GM08714 (cell line): ENCODE data around the gene UHRF1.

Source experiments
- H3K4me3 ChIP-seq: fragments of 200-500 bp; sonication (Bioruptor generic); 2 replicates; pipeline ENCODE4 v1.5.1; 2014; ENCODE audit warnings: mild to moderate bottlenecking, low read length, inconsistent platforms
- ZNF274 ChIP-seq: IDR thresholded peaks from 2 replicates; pipeline ENCODE4 v1.6.1; 2012; ENCODE audit warnings: mild to moderate bottlenecking, low read depth, low read length

Gene UHRF1

DNA sequence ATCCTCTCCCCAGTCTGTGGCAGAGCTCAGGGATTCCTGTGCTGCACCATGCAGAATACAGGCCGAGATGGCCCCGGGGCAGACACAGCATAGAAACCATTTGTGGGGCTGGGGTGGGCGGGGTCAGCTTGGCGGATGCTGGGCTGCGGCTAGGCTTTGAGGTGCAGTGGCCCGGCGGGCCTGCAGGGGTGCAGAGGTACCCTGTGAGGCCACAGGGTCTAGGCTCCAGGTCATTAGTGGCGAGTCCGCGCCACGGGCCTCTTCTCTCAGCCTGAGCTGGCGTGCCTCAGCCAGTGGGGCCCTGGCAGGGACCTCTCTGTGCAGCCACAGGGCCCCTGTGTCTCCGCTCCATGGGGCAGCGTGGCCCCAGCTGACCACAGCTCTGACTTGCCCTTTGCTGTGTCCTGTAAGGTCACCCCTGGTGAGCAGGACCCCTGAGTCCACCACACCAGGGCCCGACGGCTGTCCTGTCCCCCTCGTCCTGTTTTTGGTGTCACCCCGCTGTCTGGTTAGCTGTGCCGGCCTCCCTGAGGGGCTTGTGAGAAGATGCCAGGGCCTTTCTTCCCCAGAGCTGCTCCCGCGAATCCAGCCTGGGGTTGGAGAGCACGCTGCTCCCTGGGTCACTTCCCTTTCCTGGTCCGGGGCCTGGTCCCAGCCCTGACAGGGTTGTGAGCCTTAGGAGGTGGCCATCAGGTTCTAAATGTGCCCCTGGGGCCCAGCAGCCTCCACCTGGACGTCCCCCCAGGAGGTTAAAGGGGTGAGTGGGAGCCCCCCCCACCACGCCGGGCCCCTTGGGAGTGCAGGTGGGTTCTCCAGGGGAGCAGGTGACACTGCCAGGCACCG is 71.8 kb downstream of the UHRF1 start:
- H3K4me3 ChIP-seq = no peak overlapping the region
- no peak for TF ChIP-seq ZNF274

DNA sequence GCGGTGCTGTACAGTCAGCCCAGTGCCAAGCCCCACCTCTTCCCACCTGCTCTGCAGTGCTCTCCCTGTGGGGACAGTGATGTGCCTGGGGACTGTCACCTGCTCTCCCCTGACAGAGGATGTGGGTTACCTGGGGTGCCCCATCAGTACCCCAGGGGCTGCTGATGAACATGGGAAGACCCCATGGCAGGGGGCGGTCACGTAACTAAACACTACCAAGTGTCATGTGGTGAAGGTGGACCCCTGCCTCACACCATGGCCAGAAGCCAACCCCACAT is 72.3 kb downstream of the UHRF1 start:
- TF ChIP-seq ZNF274 = no peak

DNA sequence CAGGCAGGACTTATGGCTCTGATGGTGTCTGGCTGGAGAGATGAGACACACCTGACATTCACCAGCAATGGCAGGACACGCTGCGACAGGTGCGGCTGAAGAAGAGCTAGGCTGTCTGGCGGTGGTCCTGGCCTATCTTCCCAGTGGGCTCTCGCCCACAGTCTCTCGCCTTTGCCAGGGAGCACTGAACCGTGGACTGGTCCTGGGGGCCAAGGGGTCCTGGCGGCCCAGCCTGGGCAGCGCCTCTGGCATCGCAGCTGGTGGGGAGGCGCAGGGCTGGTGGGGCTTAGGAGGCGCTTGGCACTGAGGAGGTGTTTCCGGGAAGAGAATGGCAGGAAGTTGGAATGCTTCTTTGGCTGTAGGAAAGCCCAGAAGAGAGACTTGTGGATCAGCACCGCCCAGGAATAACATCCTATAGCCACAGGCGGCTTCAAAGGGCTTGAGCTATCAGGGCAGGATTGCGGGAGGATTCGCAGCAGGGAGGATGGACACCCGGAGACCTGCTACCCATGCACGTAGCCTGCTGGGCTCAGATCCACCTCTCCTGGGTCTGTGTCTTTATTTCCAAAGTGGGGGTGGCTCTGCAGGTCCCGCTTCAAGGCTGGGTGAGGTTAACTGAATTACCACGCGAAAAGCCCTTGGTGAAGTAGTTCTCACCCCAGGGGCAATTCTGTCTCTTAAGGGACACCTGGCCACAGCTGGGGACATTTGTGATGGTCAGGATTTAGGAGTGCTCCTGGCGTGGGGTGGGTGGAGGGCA is 74.2 kb downstream of the UHRF1 start:
- H3K4me3 ChIP-seq = no peak overlapping the region
- no peak for TF ChIP-seq ZNF274

More for the DNA sequence above, 72.3 kb downstream of the UHRF1 start:
- H3K4me3 ChIP-seq = no peak overlapping the region

DNA sequence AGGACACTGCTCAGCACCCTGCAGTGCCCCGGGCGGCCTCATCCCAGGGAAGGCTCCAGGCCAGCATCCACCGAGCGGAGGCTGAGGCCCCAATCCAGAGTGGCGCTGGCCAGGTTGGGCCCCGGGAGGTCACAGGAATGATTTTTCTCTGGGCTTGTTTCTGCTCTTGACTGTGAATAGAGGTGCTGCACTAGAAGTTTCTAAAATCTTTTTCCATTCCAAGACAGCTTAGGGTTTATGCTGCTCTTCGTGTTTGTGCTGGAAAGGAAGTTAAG is 74.7 kb downstream of the UHRF1 start:
- H3K4me3 ChIP-seq = no peak overlapping the region
- no peak for TF ChIP-seq ZNF274

DNA sequence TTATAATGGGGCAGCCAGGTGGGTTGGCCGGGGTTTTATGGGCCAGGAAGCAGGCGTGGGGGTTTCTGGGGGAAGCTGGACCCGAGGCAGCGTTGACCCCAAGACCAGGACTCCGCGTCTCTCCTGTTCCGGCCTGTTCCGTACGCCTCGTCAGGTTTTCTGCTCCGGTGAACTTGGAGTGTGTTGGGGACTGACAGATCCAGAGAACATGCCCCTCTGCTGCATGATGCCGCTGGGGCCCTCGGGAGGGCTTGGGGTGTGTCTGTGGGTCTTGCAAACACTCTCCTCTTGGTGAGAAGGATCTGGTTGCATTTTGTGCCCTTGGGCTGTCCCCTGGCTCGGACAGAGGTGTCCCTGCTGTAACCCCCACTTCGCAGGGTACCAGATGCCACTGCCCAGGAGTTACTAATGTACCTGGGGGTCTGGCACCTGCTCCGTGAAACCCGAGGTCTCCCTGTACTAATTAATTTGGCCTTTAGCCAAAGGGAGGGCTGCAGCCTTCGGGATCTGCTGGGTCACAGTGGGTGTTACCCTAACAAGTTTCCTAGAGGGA is 75.2 kb downstream of the UHRF1 start:
- H3K4me3 ChIP-seq = no peak overlapping the region
- TF ChIP-seq ZNF274 = no peak

DNA sequence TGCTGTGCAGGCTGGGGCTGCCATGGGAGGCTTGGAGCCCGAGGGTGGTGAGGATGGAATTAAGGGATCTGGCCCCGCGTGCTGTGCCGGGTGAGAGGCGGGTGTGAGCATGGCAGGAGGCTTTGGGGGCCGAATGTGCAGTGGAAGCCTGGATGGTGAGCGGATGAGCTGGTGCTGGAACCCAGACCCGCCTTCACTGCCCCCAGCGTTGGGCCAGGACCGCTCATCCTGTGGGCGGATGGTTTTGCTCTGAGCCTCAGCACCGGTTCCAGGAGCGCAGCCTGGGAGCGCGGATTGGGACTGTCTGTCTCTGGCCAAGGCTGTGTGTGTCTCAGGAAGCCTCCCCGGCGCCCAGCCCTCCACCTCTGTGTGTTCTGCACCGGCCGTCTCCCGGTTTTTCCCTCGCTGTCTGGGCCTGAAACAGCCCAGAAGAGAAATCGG is 76.3 kb downstream of the UHRF1 start:
- no peak overlapping the region for H3K4me3 ChIP-seq
- TF ChIP-seq ZNF274 = no peak

DNA sequence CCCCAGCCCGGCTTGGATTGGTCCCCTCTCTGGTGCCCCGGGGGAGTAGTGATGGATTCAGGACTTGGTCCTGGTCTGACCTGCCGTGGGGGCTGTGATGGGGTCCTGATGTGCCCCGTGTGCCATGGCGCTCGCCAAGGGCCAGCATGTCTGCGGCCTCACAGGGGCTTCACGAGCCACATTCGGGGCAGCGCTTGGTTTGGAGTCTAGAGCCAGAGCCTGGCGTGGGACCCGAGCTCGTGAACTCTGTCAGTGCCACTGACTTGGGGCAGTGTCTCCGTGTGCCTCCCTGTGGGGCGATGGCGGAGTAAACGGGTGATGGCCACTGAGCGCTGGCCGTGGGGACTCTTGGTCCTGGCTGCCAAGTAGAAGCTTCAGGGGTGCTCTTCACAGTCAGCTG is 76.8 kb downstream of the UHRF1 start:
- H3K4me3 ChIP-seq = no peak overlapping the region
- TF ChIP-seq ZNF274 = no peak

DNA sequence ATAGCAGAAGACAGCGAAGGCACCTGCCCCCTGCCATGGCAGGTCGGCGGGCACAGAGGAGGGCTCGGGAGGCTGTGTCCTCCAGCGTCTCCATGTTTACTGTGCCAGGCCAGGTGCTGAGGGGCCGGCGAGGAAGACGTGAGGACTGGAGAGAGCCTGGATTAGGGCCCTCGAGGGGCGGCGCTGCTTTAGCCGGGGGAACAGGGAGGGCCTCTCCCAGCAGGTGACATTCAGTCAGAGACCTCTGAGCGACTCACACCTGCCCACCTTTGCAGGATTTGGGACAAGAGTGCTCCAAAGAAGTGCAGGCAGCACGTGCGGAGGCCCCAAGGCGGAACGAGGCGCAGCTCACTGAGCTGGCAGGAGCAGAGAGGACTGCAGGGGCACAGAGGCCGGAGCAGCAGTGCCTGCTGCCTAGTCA is 77.2 kb downstream of the UHRF1 start:
- no peak for TF ChIP-seq ZNF274
- H3K4me3 ChIP-seq = no peak overlapping the region

DNA sequence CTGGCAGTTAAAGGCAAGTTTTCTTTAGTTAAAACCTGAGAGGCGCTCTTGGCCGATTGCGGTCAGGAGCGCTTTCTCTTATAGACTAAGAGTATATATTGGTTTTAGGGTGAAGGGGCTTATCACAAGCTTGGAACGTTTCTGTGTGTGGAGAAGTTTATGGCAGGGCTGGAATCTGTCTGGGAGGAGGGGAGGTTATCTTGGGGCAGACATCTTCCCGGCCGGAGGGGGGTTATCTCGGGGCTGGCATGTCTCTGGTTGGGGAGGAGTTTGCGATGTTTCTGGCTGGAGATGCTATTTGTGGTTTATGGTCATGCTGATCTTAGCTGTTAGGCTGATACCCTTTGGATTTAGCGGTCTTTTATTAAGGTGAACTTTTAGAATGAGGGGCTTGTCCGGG is 78.0 kb downstream of the UHRF1 start:
- no peak overlapping the region for H3K4me3 ChIP-seq

DNA sequence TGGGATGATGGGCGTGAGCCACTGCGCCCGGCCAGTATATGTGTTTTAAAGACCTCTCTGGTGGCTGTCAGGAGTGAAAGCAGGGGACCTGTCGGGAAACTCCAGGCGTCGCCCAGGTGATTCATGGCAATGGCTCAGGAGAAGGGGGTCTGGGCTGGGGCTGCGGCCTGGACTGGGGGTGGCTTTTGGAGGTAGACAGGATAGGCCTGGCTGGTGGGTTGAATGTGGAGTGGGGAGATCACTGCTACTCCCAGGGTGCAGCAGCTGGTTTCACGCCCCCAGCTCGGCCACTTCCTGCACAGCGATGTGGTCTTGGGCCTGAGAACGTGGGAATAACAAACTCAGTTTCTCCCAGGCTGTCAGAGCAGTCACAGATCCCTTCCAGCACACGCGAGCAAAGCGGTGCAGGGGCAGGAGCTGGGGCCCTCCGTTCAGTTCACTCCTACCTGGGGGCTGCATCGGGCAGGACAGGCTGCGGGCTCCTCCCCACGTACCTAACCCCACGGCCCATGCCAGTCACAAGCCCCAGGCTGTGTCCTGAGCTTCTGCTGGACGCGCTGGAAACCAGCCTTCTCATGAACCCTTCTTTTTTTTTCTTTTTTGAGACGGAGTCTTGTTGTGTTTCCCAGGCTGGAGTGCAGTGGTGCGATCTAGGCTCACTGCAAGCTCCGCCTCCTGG is 78.5 kb downstream of the UHRF1 start:
- TF ChIP-seq ZNF274 = no peak
- H3K4me3 ChIP-seq = no peak overlapping the region

More for the DNA sequence above, 78.0 kb downstream of the UHRF1 start:
- no peak for TF ChIP-seq ZNF274

DNA sequence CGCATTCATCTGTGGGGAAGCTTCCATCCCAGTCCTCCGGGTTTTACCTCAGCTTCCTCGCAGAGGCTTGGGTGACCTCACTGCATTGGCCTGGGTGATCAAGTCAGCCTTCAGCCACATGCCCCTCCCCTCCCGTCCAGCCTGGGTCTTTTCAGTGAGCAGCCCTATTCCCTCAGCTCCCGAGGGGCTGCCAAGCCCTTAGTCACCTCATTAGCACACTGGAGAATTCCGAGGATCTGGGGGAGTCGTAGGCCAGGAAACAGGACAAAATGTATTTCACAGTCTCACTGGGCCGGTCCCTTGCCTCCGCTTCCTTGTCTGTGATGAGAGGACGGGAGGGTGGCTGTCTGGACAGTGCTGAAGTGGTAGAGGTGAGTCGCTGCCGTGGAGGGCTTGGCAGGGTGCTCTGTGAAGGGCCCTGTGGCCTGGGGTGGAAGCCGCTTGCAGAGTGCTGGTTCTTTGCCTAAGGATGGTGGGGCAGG is 79.5 kb downstream of the UHRF1 start:
- H3K4me3 ChIP-seq = no peak overlapping the region
- no peak for TF ChIP-seq ZNF274

DNA sequence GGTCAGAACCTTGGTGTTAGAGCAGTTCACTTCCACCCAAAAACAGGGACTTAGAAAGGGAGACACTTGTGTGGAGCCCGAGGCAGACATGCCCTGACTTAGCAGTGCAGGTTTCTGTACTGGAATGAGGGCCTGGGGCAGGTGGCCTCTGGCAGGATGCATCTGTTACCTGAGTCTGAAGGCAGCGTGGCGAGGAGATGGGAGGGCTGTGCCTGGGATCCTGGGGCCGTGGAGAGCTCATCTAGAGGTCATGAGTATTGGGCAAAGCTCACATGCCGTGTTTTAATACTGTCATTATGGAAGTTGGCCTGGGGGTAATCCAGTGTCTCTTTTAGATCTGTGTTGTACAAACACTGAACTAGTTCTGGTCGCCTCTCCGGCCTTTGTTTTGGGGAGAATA is 81.0 kb downstream of the UHRF1 start:
- no peak for TF ChIP-seq ZNF274
- no peak overlapping the region for H3K4me3 ChIP-seq

DNA sequence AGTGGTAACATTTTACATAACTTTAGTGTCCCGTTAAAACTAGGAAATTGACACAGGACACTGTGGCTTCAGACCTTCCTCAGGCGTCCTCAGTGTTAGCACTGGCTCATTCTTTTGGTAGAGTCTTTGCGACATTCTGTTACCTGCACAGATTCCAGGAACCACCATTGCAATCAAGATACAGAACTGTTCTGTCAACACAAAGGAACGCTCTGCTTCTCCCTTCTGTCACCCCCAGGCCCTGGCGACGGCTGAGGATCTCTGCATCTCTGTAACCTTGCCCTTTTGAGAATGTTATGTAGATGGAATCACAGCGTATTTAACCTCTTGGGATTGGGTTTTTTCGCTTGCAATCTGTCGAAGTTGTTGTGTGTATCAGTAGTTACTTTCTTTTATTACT is 82.2 kb downstream of the UHRF1 start:
- no peak overlapping the region for H3K4me3 ChIP-seq

DNA sequence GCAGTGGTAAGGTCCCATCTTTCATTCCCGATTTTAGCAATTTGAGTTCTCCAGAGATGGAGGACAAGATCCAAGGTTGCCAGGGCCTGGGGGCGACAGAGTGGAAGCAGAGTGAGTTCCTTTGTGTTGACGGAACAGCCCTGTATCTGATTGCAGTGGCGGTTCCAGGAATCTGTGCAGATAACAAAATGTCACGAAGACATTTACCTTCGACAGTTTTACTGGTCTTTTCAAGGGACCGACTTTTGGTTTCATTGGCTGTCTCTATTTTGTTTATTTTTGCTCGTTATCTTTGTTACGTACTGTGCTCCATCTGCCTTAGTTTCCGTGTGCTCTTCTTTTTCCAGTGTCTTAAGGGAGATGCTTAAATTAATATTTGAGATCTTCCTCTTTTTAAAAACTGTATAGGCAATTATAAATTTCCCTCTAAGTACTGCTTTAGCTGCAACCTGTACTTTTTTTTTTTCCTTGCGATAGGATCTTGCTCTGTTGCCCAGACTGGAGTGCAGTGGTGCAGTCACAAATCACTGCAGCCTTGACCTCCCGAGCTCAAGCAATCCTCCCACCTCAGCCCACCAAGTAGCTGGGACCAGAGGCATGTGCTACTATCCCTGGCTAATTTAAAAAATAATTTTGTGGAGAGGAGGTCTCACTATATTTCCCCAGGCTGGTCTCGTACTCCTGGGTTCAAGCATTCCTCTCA is 82.8 kb downstream of the UHRF1 start:
- H3K4me3 ChIP-seq = no peak overlapping the region
- TF ChIP-seq ZNF274 = no peak

More for the DNA sequence above, 82.2 kb downstream of the UHRF1 start:
- TF ChIP-seq ZNF274 = no peak
